Liver (tissue), 9 donors: ENCODE results near the gene BRINP1. TPM values are rescaled to one million over a fixed set of nuclear protein-coding genes. Genes with fewer than 3 reads are reported as not detected.
"Not testable (repeated sequence)": the region's sequence is repeated elsewhere in the genome, so short reads cannot be mapped to it uniquely, and the experiment has no call there.

Experiments used
- DNase-seq: peaks from one replicate; pipeline ENCODE4 v3.0.0-alpha.2; 2017; ENCODE audit warnings: low spot score
- H3K27ac ChIP-seq, 2 donors: one replicate each; pipeline ENCODE4 v1.7.0; 2013; ENCODE audit warnings: inconsistent platforms in 2 of 2, low read length in 2 of 2, control low read depth in 1 of 2, low read depth in 1 of 2, mild to moderate bottlenecking in 1 of 2
- H3K27me3 ChIP-seq, 4 donors: one replicate each; pipeline versions ENCODE4 v1.6.1 to v1.7.0; 2013; ENCODE audit warnings: low read length in 3 of 4, inconsistent platforms in 1 of 4, mild to moderate bottlenecking in 1 of 4, moderate library complexity in 1 of 4; ENCODE audit not compliant: control insufficient read depth in 4 of 4, insufficient read depth in 4 of 4
- H3K36me3 ChIP-seq, 4 donors: one replicate each; pipeline versions ENCODE4 v1.6.1 to v1.7.0; 2013; ENCODE audit warnings: low read length in 3 of 4, mild to moderate bottlenecking in 3 of 4, low read depth in 1 of 4, moderate library complexity in 1 of 4; ENCODE audit not compliant: control insufficient read depth in 4 of 4, insufficient read depth in 3 of 4
- H3K4me1 ChIP-seq, 4 donors: one replicate each; pipeline versions ENCODE4 v1.6.1 to v1.7.0; 2013; ENCODE audit warnings: low read length in 3 of 4, mild to moderate bottlenecking in 3 of 4, moderate library complexity in 1 of 4; ENCODE audit not compliant: control insufficient read depth in 4 of 4, insufficient read depth in 4 of 4
- H3K4me3 ChIP-seq, 3 donors: one replicate each; pipeline versions ENCODE4 v1.6.1 to v1.7.0; 2013; ENCODE audit warnings: low read length in 3 of 3, control low read depth in 1 of 3, low read depth in 1 of 3, mild to moderate bottlenecking in 1 of 3
- H3K9ac ChIP-seq, 2 donors: one replicate each; pipeline ENCODE4 v1.7.0; 2013; ENCODE audit warnings: low read length in 2 of 2, mild to moderate bottlenecking in 2 of 2, moderate library complexity in 2 of 2, control low read depth in 1 of 2, low read depth in 1 of 2
- H3K9me3 ChIP-seq, 4 donors: one replicate each; pipeline versions ENCODE4 v1.6.1 to v1.7.0; 2013; ENCODE audit warnings: low read length in 3 of 4; ENCODE audit not compliant: control insufficient read depth in 4 of 4
- ATF3 ChIP-seq: IDR thresholded peaks from 2 replicates; pipeline ENCODE4 v1.6.1; 2016; ENCODE audit warnings: antibody characterized with exemption
- CTCF ChIP-seq: fragments of 150-350 bp; IDR thresholded peaks from 2 replicates; pipeline ENCODE4 v1.5.1; 2017; ENCODE audit warnings: improper control_type of control experiment, low read depth, low read length; ENCODE audit not compliant: missing input control
- EGR1 ChIP-seq, 2 donors: IDR thresholded peaks; 2 replicates each; pipeline ENCODE4 v1.6.1; 2016 to 2018; ENCODE audit warnings: antibody characterized with exemption in 2 of 2, low read depth in 2 of 2
- FOXA1 ChIP-seq: IDR thresholded peaks from 2 replicates; pipeline ENCODE4 v1.6.1; 2016; ENCODE audit warnings: antibody characterized with exemption
- FOXA2 ChIP-seq: IDR thresholded peaks from 2 replicates; pipeline ENCODE4 v1.6.1; 2016; ENCODE audit warnings: antibody characterized with exemption
- GABPA ChIP-seq, 2 donors: IDR thresholded peaks in 1 of 2; conservative IDR thresholded peaks in 1 of 2; 2 replicates each; pipeline ENCODE4 v1.6.1; 2016; ENCODE audit warnings: antibody characterized with exemption in 2 of 2, mild to moderate bottlenecking in 1 of 2, moderate library complexity in 1 of 2
- HNF4A ChIP-seq, 2 donors: conservative IDR thresholded peaks; 2 replicates each; pipeline ENCODE4 v1.6.1; 2016; ENCODE audit warnings: antibody characterized with exemption in 2 of 2, mild to moderate bottlenecking in 2 of 2
- HNF4G ChIP-seq: IDR thresholded peaks from 2 replicates; pipeline ENCODE4 v1.6.1; 2016; ENCODE audit warnings: antibody characterized with exemption
- JUND ChIP-seq, 2 donors: IDR thresholded peaks; 2 replicates each; pipeline ENCODE4 v1.6.1; 2016; ENCODE audit warnings: antibody characterized with exemption in 2 of 2
- MAX ChIP-seq: IDR thresholded peaks from 2 replicates; pipeline ENCODE4 v1.6.1; 2016; ENCODE audit warnings: antibody characterized with exemption
- NR2F2 ChIP-seq: IDR thresholded peaks from 2 replicates; pipeline ENCODE4 v1.6.1; 2016; ENCODE audit warnings: antibody characterized with exemption
- RAD21 ChIP-seq, 2 donors: IDR thresholded peaks; 2 replicates each; pipeline ENCODE4 v1.6.1; 2016; ENCODE audit warnings: antibody characterized with exemption in 2 of 2, mild to moderate bottlenecking in 2 of 2
- REST ChIP-seq: IDR thresholded peaks from 2 replicates; pipeline ENCODE4 v1.6.1; 2016; ENCODE audit warnings: antibody characterized with exemption, mild to moderate bottlenecking
- RXRA ChIP-seq, 2 donors: IDR thresholded peaks; 2 replicates each; pipeline ENCODE4 v1.6.1; 2017 to 2018; ENCODE audit warnings: antibody characterized with exemption in 2 of 2, mild to moderate bottlenecking in 1 of 2
- SP1 ChIP-seq: IDR thresholded peaks from 2 replicates; pipeline ENCODE4 v1.6.1; 2018; ENCODE audit warnings: antibody characterized with exemption, mild to moderate bottlenecking
- TAF1 ChIP-seq: conservative IDR thresholded peaks from 2 replicates; pipeline ENCODE4 v1.6.1; 2016; ENCODE audit warnings: antibody characterized with exemption, mild to moderate bottlenecking
- YY1 ChIP-seq: IDR thresholded peaks from 2 replicates; pipeline ENCODE4 v1.6.1; 2016; ENCODE audit warnings: antibody characterized with exemption, mild to moderate bottlenecking
- ZBTB33 ChIP-seq: IDR thresholded peaks from 2 replicates; pipeline ENCODE4 v1.6.1; 2016; ENCODE audit warnings: antibody characterized with exemption
- WGBS: extraction: QIAGEN DNeasy Blood & Tissue Kit; methylation state at CpG from one replicate; pipeline ENCODE4 v1.1.7; 2013; 5-methylcytosine and 5-hydroxymethylcytosine counted together
- polyA plus RNA-seq, 2 donors: library from polyadenylated mRNA; stranded (reverse) in 1 of 2; unstranded in 1 of 2; fragments of 200-250 nt in 1 of 2; fragments of >200 nt in 1 of 2; fragmentation: Nextera tagmentation in 1 of 2; extraction: Ambion mirVana in 1 of 2; gene quantifications; one replicate each; pipeline versions ENCODE4 v1.2.1 to v1.2.3, GENCODE V29; 2013 to 2015
- total RNA-seq, 2 donors: library from RNA; depleted of rRNA; stranded (reverse); fragments of >200 nt; gene quantifications; one replicate each; pipeline ENCODE4 v1.2.3, GENCODE V29; 2014
- donor health status: healthy.
- donor health status: healthy.
- donor health status: healthy.
- donor health status: healthy.
- donor health status: healthy.

BRINP1 gene
- total and polyA plus RNA-seq, 4 donors: under 0.01 to 0.43 (median 0.18) TPM

GRCh38 chr9:119169222-119169621 lies 200.0 kb downstream of the BRINP1 start:
- H3K9ac ChIP-seq, DNase-seq, H3K27me3 ChIP-seq, H3K9me3 ChIP-seq, H3K27ac ChIP-seq, H3K4me1 ChIP-seq, H3K4me3 ChIP-seq, H3K36me3 ChIP-seq: not testable (repeated sequence)
- 19% methylated on average over 27 of the region's 27 CpGs for WGBS

- Histone ChIP-seq H3K4me1 (no peaks in the 10 kb centered on the region), H3K9me3 (peaks cover 0 to 5% (median under 1%) of the 10 kb centered on the region in 4 donors), H3K27ac (no peak overlapping the region), H3K27me3 (peaks cover 0 to 6% (median 0%) of the 10 kb centered on the region in 4 donors), H3K4me3 (no peak overlapping the region), H3K9ac (no peak overlapping the region), H3K36me3 (no peaks in the 10 kb centered on the region)
- WGBS: 93% methylated on average over 16 of the region's 16 CpGs
- DNase-seq: no peak
- TF ChIP-seq CTCF (no peak), FOXA2 (no peak), ATF3 (no peak)
These were observed 201.4 kb downstream of the BRINP1 start for GRCh38 chr9:119167876-119168275.

- no peaks in the 10 kb centered on the region for H3K36me3 ChIP-seq
- DNase-seq: no peak
- no peak for TF ChIP-seq RAD21 (IDR thresholded peaks at IDR 0.05)
- no peak for TF ChIP-seq TAF1
- TF ChIP-seq EGR1 (IDR thresholded peaks at IDR 0.05; ENCODE audit: low read depth in 2 of 2): no peak
- TF ChIP-seq HNF4A (conservative IDR thresholded peaks at IDR 0.05): no peak
- no peak for TF ChIP-seq CTCF
- TF ChIP-seq MAX: no peak
- TF ChIP-seq YY1: no peak
- TF ChIP-seq REST: no peak
- TF ChIP-seq HNF4G: no peak
- no peak for TF ChIP-seq GABPA (IDR thresholded peaks at IDR 0.05 in 1 of 2, conservative IDR thresholded peaks at IDR 0.05 in 1 of 2)
- TF ChIP-seq FOXA2: no peak
- TF ChIP-seq SP1: no peak
- TF ChIP-seq ZBTB33: no peak
- TF ChIP-seq FOXA1: no peak
- TF ChIP-seq ATF3: no peak
- TF ChIP-seq NR2F2: no peak
- TF ChIP-seq RXRA (IDR thresholded peaks at IDR 0.05): no peak
- TF ChIP-seq JUND (IDR thresholded peaks at IDR 0.05): no peak
- H3K9me3 ChIP-seq: peaks cover 0 to 5% (median under 1%) of the 10 kb centered on the region in 4 donors
- H3K4me1 ChIP-seq: no peaks in the 10 kb centered on the region
- H3K27ac ChIP-seq: no peak overlapping the region
- WGBS: 90% methylated on average over 21 of the region's 21 CpGs
- peaks cover 0 to 6% (median 0%) of the 10 kb centered on the region in 4 donors for H3K27me3 ChIP-seq
- no peak overlapping the region for H3K9ac ChIP-seq
- H3K4me3 ChIP-seq: no peak overlapping the region
These were observed 202.0 kb downstream of the BRINP1 start for GRCh38 chr9:119167267-119167666.
